ENCODE data around the gene THRAP3.

THRAP3 gene

DNA sequence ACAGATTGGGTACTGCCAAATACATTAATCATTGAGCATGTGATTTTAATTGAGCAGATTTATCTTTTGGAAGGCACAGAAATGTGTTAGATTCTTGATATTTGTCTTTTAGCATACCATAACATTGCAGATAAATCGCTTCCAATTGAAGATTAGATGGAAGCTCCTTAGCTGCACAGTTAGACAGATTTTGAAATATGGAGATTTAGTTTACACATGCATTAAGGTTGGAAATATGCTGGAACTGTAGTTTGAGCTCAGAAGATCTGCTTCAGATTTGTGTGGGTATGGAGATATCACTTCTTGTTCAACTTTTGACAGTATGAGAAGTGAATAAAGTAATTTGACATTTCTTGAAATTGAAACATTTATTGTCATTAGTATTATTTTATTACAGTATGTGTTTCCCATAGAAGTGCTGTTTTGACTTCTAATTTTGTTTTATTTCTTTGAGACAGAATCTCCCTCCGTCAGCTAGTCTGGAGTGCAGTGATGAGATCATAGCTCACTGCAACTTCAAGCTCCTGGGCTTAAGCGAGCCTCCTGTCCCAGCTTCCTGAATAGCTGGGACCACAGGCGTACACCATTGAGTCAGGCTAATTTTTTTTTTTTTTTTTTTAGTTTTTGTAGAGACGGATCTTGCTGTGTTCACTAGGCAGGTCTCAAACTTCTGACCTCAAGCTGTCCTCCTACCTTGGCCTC lies 29.1 kb downstream of the THRAP3 start:
- DNase-seq: no peak

DNA sequence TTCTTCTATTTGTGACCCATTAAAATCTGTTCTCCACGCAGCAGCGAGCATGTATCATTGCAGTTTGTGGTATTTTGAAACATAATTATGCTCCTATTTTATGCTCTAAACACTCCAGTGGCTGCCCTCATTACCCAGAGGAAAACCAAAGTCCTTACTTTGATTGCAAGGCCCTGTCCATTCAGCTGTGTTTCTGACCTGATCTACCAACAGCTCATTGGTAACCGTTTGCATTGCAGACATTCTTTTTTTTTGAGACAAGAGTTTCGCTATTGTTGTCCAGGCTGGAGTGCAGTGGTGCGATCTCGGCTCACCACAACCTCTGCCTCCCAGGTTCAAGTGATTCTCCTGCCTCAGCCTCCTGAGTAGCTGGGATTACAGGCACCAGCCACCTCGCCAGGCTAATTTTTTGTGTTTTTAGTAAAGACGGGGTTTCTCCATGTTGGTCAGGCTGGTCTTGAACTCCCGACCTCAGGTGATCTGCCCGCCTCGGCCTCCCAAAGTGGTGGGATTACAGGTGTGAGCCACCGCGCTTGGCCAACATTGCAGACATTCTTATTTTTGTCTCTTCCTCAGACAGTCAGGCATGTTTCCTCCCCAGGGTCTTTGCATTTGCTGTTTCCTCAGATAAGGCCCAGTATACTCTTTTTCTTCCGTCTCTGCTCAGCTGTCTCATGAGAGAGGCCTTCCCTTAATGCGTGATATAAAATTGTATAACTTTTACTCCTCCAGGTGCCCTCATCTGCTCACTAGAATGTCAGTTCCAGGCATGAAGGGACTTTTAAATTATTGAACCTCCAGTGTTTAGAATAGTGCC lies 32.5 kb downstream of the THRAP3 start:
- no peak for DNase-seq

DNA sequence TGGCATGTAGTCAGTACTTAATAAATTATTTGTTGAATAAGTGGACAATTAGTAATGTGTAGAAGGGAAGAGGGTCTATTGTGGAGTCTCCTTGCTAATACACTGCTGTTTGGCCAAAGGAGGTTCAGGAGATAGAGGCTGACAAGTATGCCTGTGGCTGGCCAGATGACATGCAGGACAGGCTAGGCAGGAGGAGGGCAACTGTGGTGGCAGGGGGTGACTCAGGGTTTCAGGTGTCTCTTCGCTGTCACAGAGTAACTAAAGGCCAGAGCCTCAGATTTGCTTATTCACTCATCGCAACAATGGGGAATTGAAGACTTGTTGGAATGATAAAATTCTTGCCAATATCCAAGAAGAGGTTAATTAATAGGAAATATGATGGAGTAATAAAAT lies 33.1 kb downstream of the THRAP3 start:
- DNase-seq: peak; percentile 36

GRCh38 chr1:36258960-36259344 lies 34.7 kb downstream of the THRAP3 start:
- no peak for DNase-seq

- DNase-seq: no peak
Observed at GRCh38 chr1:36268981-36269380, 44.7 kb downstream of the THRAP3 start.

- no peak for DNase-seq
Observed at GRCh38 chr1:36269408-36269838, 45.2 kb downstream of the THRAP3 start.

DNA sequence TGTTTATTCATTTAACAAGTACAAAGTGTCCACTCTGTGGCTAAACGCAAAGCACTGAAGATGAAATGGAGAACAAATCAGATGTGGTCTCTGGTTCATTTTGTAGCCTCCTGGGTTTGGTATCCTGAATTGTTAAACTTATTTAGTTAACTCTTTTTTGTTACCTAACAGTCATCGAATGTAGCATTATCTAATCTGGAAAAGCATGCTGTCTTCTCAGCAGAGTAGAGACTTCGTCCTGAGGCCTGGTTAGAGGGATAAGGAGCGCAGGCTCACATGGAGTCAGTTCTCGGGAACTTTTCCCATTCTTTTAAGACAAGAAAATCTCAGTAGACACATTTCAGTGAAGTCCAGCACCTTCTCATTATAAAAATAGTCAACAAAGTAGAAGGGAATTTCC lies 48.8 kb downstream of the THRAP3 start:
- no peak for DNase-seq

GRCh38 chr1:36274201-36274600 lies 50.0 kb downstream of the THRAP3 start:
- no peak for DNase-seq

GRCh38 chr1:36276688-36277087 lies 52.4 kb downstream of the THRAP3 start:
- DNase-seq: no peak

DNA sequence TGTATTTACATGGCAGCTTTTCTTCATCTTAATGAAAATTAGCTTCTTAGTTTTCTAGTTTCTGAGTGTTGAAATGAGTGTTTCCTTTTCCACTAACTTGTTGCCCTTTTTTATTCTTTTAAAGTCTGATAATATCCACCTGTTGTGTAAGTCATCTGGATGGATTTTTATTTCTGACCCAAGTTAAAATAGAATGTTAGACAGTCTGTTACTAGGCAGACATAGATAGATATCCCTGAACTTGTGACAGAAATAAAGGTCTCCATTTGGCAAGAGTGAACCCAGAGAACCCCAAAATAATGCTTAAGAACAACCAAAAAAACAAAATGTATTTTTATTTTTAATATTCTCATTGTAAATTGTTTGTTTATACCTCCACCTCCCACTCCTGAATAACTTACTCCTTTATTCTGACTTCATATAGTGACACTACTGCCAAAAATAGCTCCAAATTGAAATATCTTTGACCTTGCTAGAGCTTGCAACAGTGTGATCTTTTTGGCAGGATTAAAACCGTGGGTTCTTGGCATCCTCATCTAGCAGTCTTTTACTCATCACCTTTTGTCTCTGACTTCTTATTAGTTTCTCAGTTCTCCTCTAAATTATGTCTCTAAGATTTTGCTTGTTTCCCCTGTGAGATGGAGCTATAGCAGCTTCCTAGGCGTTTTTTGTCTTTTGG lies 55.0 kb downstream of the THRAP3 start:
- DNase-seq: no peak

DNA sequence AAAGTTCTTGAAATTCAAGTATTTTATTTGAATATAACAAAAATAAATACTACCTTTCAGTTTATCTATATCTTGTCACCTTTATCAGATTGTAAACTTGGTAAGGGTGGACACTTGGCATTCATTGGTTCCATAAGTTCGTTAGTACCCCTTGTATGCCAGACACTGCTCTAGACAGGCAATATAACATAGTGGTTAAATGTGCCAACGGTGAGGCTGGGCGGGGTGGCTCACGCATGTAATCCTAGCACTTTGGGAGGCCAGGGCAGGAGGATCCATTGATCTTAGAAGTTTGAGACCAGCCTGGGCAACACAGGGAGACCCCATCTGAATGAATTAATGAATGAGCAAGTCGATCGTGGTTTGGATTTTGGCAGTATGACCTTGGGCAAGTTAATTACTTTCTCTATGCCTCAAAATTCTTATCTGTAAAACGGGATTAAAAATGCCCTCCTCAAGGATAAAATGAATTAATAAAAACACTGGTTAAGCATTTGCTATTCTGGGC lies 55.6 kb downstream of the THRAP3 start:
- DNase-seq: no peak

- no peak for DNase-seq
Observed at GRCh38 chr1:36284061-36284460, 59.8 kb downstream of the THRAP3 start.

DNA sequence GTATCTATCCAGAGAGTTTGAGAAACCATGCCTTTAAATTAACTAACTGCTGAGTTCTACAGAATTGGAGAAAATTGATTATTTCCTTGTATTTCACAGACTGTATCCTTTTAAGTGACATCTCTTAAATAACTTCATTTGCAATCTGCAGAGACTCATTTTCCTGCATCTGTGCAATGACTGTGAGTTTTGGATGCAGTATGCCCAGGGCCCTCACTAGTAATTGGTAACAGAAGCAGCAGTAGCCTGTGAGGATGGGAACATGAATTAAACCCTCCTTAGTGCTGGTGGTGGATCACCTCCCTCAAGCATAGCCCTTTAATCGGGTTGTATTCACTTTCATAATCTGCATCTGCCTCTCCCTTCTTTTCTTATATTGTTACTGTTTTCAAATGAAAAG lies 60.3 kb downstream of the THRAP3 start:
- no peak for DNase-seq

DNA sequence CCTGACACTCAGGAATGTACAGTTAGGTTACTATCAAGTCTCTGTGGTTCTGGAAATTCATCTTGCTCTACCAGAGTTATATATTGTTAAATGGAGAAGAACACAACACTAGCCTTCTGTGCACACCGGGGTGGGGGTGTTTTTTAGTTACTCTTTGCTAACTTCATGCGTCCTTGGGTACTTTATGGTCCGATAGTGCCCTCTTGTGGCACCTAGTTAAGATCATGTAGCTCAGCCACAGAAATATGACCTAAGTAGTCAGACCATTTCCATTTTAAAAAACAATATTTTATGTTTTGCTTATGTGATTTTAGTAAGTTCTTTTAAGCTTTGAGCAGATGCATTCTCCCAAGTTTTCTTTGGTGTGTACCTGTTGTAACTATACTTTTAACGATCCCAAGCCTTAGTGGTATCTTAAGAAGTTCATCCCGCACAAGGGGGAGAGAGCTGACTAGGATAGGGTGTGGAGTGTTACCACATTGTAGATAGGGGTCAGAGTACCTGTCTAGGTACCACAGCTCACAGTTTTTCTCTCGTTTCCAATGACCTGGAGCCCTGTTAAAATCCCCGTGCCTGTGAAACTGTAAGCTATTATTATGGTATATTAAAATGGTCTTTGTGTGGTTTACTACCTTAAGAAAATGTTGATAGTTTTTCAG lies 61.3 kb downstream of the THRAP3 start:
- DNase-seq: peak; percentile 71

- DNase-seq: no peak
Observed at GRCh38 chr1:36286802-36287201, 62.6 kb downstream of the THRAP3 start.

DNA sequence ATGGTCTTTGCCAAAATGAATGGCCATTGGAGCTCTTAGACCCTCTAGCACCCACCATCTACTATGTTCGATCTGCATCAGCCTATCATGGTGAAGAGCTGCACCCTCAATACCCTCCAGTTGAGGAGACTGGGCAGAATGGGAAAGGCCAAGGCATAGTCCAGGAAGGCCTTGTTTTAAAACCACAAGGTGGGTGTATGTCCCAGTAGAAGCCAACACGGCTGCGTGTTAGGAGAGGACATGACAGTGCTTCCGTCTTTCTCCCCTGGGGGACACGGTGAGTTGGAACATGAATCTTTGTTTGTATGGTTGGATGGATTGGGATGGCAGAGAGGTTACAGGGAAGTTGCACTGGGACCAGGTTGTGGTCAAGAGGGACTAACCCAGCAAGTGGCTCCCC lies 63.4 kb downstream of the THRAP3 start:
- no peak for DNase-seq

DNA sequence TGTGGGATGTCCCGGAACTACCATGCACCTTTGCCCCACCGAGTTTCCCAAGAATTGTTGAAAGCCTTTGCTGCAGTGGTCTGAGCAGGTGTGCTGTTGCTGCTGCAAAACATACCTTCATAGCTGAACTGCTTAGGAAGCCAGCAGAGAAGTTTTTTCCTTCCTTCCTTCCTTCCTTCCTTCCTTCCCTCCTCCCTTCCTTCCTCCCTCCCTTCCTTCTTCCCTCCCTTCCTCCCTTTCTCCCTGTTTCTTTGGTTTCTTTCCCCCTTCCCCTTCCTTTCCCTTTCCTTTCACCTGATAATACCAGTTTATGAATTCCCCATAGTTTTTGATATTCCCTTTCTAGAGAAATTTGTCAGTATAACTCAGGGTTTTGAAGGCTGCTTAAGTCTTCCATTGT lies 71.1 kb downstream of the THRAP3 start:
- DNase-seq: no peak

GRCh38 chr1:36297062-36297461 lies 72.8 kb downstream of the THRAP3 start:
- no peak for DNase-seq

- DNase-seq: no peak
Observed at GRCh38 chr1:36298640-36299039, 74.4 kb downstream of the THRAP3 start.

GRCh38 chr1:36300526-36300925 lies 76.3 kb downstream of the THRAP3 start:
- no peak for DNase-seq

- no peak for DNase-seq
Observed at GRCh38 chr1:36301220-36301619, 77.0 kb downstream of the THRAP3 start.

- no peak for DNase-seq
Observed at GRCh38 chr1:36303244-36303643, 79.0 kb downstream of the THRAP3 start.
